ENCODE results near the gene PET100.
A peak's percentile ranks its signal among the peaks of the same experiment; 100 is the strongest.

Gene PET100

DNA sequence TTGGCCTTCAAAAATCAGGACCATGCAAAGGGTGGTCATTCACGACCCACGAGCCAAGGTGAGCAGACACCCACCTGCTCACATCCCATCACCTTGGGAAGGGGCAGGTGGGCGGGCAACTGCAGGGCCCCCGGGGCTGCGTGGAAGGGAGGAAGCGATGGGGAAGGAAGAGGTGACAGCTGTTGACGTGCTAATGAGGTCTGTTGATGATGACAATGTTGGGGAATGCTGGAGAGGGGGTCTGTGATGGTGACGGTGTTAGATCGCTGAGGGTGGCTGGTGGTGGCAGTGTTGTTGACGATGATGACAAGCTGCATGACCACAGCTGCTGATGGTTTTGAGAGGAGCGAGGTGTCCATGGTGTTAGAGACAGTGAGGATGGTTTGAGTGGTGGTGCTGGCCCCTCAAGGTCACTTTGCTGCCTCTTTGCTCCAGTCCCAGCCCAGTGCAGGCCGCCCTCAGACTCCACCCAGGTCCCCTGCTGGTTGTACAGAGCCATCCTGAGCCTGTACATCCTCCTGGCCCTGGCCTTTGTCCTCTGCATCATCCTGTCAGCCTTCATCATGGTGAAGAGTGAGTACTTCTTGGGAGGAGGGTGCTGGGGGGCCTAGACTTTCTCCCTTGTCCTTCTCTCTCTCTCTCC is 48.2 kb downstream of the PET100 start:
- DNase-seq (ENCODE audit: low spot score) (no peak), FAIRE-seq (no peak)

- FAIRE-seq (no peak), DNase-seq (ENCODE audit: low spot score) (no peak)
These were observed 49.6 kb downstream of the PET100 start for GRCh38 chr19:7678971-7679751.

GRCh38 chr19:7679771-7680605 is 50.4 kb downstream of the PET100 start:
- FAIRE-seq, result no peak
- DNase-seq (ENCODE audit: low spot score), result no peak

- DNase-seq (ENCODE audit: low spot score) (peak; percentile 48), FAIRE-seq (no peak)
These were observed 51.2 kb downstream of the PET100 start, which contains the start of gene TRAPPC5 for GRCh38 chr19:7680606-7681339. Gene TRAPPC5 (plus strand): TSS chr19:7680833. CDS start chr19:7682254, 1,421 bp downstream.

All from RCC 7860 (cell line).